Tibial nerve (tissue), 4 donors: ENCODE data around the gene RETREG3. TPM values are rescaled to one million over a fixed set of nuclear protein-coding genes. Genes with fewer than 3 reads are reported as not detected.

Source experiments
- DNase-seq, 2 donors: peaks; one replicate each; pipeline ENCODE4 v3.0.0-alpha.2; 2019; ENCODE audit warnings: low spot score in 2 of 2
- H3K27ac ChIP-seq, 4 donors: fragments of 200-600 bp; sonication (generic) in 3 of 4; one replicate each; pipeline ENCODE4 v1.5.1; 2017 to 2019; ENCODE audit warnings: mild to moderate bottlenecking in 1 of 4
- H3K27me3 ChIP-seq, 2 donors: fragments of 200-600 bp; sonication (generic) in 1 of 2; one replicate each; pipeline versions ENCODE4 v1.5.1 to v1.6.0; 2017 to 2019
- H3K36me3 ChIP-seq, 3 donors: fragments of 200-600 bp; sonication (generic); one replicate each; pipeline ENCODE4 v1.5.1; 2018 to 2019
- H3K4me1 ChIP-seq, 4 donors: fragments of 200-600 bp; sonication (generic) in 3 of 4; one replicate each; pipeline ENCODE4 v1.5.1; 2017 to 2019
- H3K4me3 ChIP-seq, 4 donors: fragments of 200-600 bp; sonication (generic) in 3 of 4; one replicate each; pipeline ENCODE4 v1.5.1; 2017 to 2019; ENCODE audit warnings: mild to moderate bottlenecking in 1 of 4, moderate library complexity in 1 of 4
- H3K9me3 ChIP-seq, 4 donors: fragments of 200-600 bp; sonication (generic) in 3 of 4; one replicate each; pipeline ENCODE4 v1.5.1; 2017 to 2019
- CTCF ChIP-seq, 5 experiments: fragments of 200-600 bp in 3 of 5; fragments of 450-650 bp in 2 of 5; sonication (generic) in 3 of 5; IDR thresholded peaks; one replicate each; pipeline ENCODE4 v1.5.1; 2016 to 2019; ENCODE audit warnings: antibody characterized with exemption in 5 of 5, mild to moderate bottlenecking in 3 of 5, moderate library complexity in 2 of 5
- EP300 ChIP-seq, 2 donors: sonication (generic); formaldehyde crosslinking; IDR thresholded peaks; one replicate each; pipeline ENCODE4 v1.6.1; 2017; ENCODE audit warnings: antibody characterized with exemption in 2 of 2, mild to moderate bottlenecking in 1 of 2
- POLR2A ChIP-seq, 2 donors: fragments of 450-650 bp; IDR thresholded peaks; one replicate each; pipeline ENCODE4 v1.6.1; 2017; ENCODE audit warnings: antibody characterized with exemption in 2 of 2, mild to moderate bottlenecking in 2 of 2, moderate library complexity in 2 of 2
- WGBS, 2 donors: methylation state at CpG; one replicate each; pipeline ENCODE4 v1.1.5; 2018; 5-methylcytosine and 5-hydroxymethylcytosine counted together
- total RNA-seq, 4 donors: library from RNA; depleted of rRNA; stranded (reverse); fragments of >200 nt; gene quantifications; one replicate each; pipeline ENCODE4 v1.1.0, GENCODE V29; 2016

RETREG3 gene
- total RNA-seq, 4 donors from 2014 or later, result 43.1 to 61.8 (median 57.7) TPM

DNA sequence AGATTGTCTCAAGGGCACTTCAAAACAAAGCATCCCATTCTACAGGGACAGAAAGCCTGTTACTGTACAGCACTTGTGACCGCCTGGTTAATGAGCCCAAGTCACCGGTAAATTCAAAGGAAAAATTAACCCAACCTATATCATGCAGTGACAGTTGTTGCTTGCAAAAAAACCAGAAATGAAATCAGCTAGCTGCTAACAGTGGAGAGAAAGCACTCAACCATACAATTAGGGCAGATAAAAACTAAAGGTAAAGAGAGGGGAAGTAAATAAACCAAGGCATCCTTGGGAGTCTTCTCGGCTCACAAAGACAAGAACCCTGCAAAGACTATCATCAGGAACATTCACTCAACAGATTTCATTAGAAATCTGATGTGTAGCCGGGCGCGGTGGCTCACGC, 5.9 kb downstream of the RETREG3 start:
- no peaks in the 10 kb centered on the region for H3K9me3 ChIP-seq
- 79 to 83% methylated on average over 7 of the region's 7 CpGs for WGBS, 2 donors
- no peak for DNase-seq
- H3K36me3 ChIP-seq, result no peaks in the 10 kb centered on the region
- peaks cover 0 to 67% (median 26%) of the 10 kb centered on the region in 4 donors for H3K4me1 ChIP-seq
- H3K27me3 ChIP-seq, result no peaks in the 10 kb centered on the region
- no peak overlapping the region for H3K27ac ChIP-seq
- TF ChIP-seq POLR2A (IDR thresholded peaks at IDR 0.05), result no peak
- no peak for TF ChIP-seq EP300 (IDR thresholded peaks at IDR 0.05)
- no peak for TF ChIP-seq CTCF (IDR thresholded peaks at IDR 0.05)
- no peak overlapping the region for H3K4me3 ChIP-seq

GRCh38 chr17:42598905-42599304, 10.3 kb downstream of the RETREG3 start:
- no peak overlapping the region for H3K27ac ChIP-seq
- peaks cover 0 to 23% (median 0%) of the 10 kb centered on the region in 4 donors for H3K4me1 ChIP-seq
- no peaks in the 10 kb centered on the region for H3K9me3 ChIP-seq
- 54% methylated on average over 2 of the region's 2 CpGs for WGBS, 2 donors
- H3K4me3 ChIP-seq, result no peak overlapping the region
- peaks cover 0 to 12% (median 0%) of the 10 kb centered on the region in 3 donors for H3K36me3 ChIP-seq
- no peak for DNase-seq
- TF ChIP-seq EP300 (IDR thresholded peaks at IDR 0.05) (no peak), POLR2A (IDR thresholded peaks at IDR 0.05) (no peak), CTCF (IDR thresholded peaks at IDR 0.05) (no peak)
- H3K27me3 ChIP-seq, result no peaks in the 10 kb centered on the region

DNA sequence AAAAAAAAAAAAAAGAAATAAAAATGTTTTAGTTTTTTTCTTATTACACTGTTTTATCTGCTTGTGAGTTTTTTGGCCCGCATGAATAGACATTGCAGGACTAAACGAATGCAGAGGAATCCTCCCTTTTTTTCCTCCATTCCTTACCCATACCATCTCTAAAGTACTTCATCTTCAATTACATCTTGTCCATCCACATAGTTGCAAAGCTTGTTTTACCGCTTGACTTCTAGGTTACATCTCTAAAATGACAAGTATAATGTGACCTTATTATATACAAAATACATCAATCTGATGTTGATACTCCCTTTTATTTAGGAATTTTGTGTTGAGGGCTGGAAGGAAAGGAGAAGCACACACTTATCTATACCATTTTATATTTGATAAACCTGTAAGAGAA, 12.8 kb downstream of the RETREG3 start:
- no peak for TF ChIP-seq EP300 (IDR thresholded peaks at IDR 0.05)
- TF ChIP-seq CTCF (IDR thresholded peaks at IDR 0.05), result no peak
- TF ChIP-seq POLR2A (IDR thresholded peaks at IDR 0.05), result no peak
- H3K9me3 ChIP-seq, result no peaks in the 10 kb centered on the region
- H3K4me1 ChIP-seq, result peaks cover 0 to 10% (median 0%) of the 10 kb centered on the region in 4 donors
- H3K4me3 ChIP-seq, result no peak overlapping the region
- peaks cover 0 to 18% (median 2%) of the 10 kb centered on the region in 3 donors for H3K36me3 ChIP-seq
- H3K27ac ChIP-seq, result no peak overlapping the region
- H3K27me3 ChIP-seq, result no peaks in the 10 kb centered on the region
- 80 to 84% methylated on average over 3 of the region's 3 CpGs for WGBS, 2 donors
- DNase-seq, result no peak

- Histone ChIP-seq H3K27ac (no peak overlapping the region), H3K27me3 (no peaks in the 10 kb centered on the region), H3K4me3 (no peak overlapping the region), H3K9me3 (no peaks in the 10 kb centered on the region), H3K36me3 (peaks cover 5 to 68% (median 27%) of the 10 kb centered on the region in 3 donors), H3K4me1 (peaks cover 0 to 6% (median 0%) of the 10 kb centered on the region in 4 donors)
- WGBS, 2 donors, result 87 to 94% methylated on average over 9 of the region's 9 CpGs
- TF ChIP-seq CTCF (IDR thresholded peaks at IDR 0.05) (no peak), POLR2A (IDR thresholded peaks at IDR 0.05) (no peak), EP300 (IDR thresholded peaks at IDR 0.05) (no peak)
- DNase-seq, result no peak
Observed at GRCh38 chr17:42591411-42591810, 17.8 kb downstream of the RETREG3 start.

DNA sequence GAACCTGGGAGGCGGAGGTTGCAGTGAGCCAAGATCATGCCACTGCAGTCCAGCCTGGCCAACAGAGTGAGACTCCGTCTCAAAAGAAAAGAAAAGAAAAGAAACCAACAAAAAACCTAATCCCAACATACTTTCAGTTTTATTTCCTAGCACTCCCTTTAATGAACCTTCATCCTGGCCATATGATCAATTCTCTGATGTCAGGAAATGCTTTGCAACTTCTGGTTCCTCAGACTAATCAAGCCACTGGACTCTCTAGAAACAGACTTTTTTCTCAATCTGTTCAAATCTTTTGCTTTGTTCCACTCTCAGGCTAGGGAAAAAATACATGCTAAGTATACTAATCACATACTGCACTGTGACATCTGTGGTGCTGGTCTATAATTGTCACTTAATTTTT, 18.3 kb downstream of the RETREG3 start:
- 88 to 91% methylated on average over 2 of the region's 2 CpGs for WGBS, 2 donors
- no peak overlapping the region for H3K27ac ChIP-seq
- H3K9me3 ChIP-seq, result no peaks in the 10 kb centered on the region
- peaks cover 0 to 6% (median 0%) of the 10 kb centered on the region in 4 donors for H3K4me1 ChIP-seq
- H3K27me3 ChIP-seq, result no peaks in the 10 kb centered on the region
- peaks cover 5 to 73% (median 27%) of the 10 kb centered on the region in 3 donors for H3K36me3 ChIP-seq
- TF ChIP-seq EP300 (IDR thresholded peaks at IDR 0.05), result no peak
- no peak for TF ChIP-seq CTCF (IDR thresholded peaks at IDR 0.05)
- TF ChIP-seq POLR2A (IDR thresholded peaks at IDR 0.05), result no peak
- H3K4me3 ChIP-seq, result no peak overlapping the region
- DNase-seq, result no peak
